ENCODE results near the gene S100A5.

S100A5 gene

GRCh38 chr1:153546796-153547559, 6.2 kb upstream of the S100A5 start:
- no peak for FAIRE-seq

- no peak for FAIRE-seq
These were observed 5.6 kb upstream of the S100A5 start for GRCh38 chr1:153546371-153546770.

GRCh38 chr1:153545067-153546055, 4.6 kb upstream of the S100A5 start, which contains the start of gene S100A4:
TSS of gene S100A4 (minus strand) at chr1:153545806. CDS start at chr1:153544794, 1,012 bp downstream.
- peak; percentile 98 for FAIRE-seq

- no peak for FAIRE-seq
These were observed 3.8 kb upstream of the S100A5 start for GRCh38 chr1:153544453-153545066.

- no peak for FAIRE-seq
These were observed 3.0 kb upstream of the S100A5 start for GRCh38 chr1:153543736-153544135.

- no peak for FAIRE-seq
These were observed 2.4 kb upstream of the S100A5 start for GRCh38 chr1:153542956-153543711.

GRCh38 chr1:153541641-153542590, 1.2 kb upstream of the S100A5 start:
- no peak for FAIRE-seq

GRCh38 chr1:153539395-153540093, 1.2 kb downstream of the S100A5 start:
- no peak for FAIRE-seq

GRCh38 chr1:153538315-153538821, 2.4 kb downstream of the S100A5 start:
- no peak for FAIRE-seq

- FAIRE-seq = no peak
These were observed 3.4 kb downstream of the S100A5 start for GRCh38 chr1:153537376-153537730.

- FAIRE-seq = no peak
These were observed 3.9 kb downstream of the S100A5 start for GRCh38 chr1:153536671-153537375.

- no peak for FAIRE-seq
These were observed 4.6 kb downstream of the S100A5 start for GRCh38 chr1:153536012-153536670.

GRCh38 chr1:153535242-153536011, 5.3 kb downstream of the S100A5 start, which contains the start of gene S100A6:
TSS of gene S100A6 (minus strand) at chr1:153535991. CDS start at chr1:153535339, 652 bp downstream.
- FAIRE-seq = no peak

GRCh38 chr1:153534925-153535241, 5.9 kb downstream of the S100A5 start:
- no peak for FAIRE-seq

- no peak for FAIRE-seq
These were observed 6.4 kb downstream of the S100A5 start for GRCh38 chr1:153534226-153534924.

- no peak for FAIRE-seq
These were observed 7.0 kb downstream of the S100A5 start for GRCh38 chr1:153533689-153534201.
